Stimulated activated naive CD8-positive, alpha-beta T cell treated with anti-CD3 and anti-CD28 coated beads, Interleukin-15, Interleukin-2, amounts not matched to agents 100 ng/mL and 50 ng/mL, for 24 hours (primary cell): ENCODE results near the gene MAGI1.
"Not testable (repeated sequence)": the region's sequence is repeated elsewhere in the genome, so short reads cannot be mapped to it uniquely, and the experiment has no call there.

Experiments
- H3K27ac Mint-ChIP-seq: one replicate; pipeline ENCODE4 v1.8.0; 2021; ENCODE audit warnings: mild to moderate bottlenecking, mixed read lengths
- H3K27me3 Mint-ChIP-seq: one replicate; pipeline ENCODE4 v1.8.0; 2021; ENCODE audit warnings: mixed read lengths
- H3K36me3 Mint-ChIP-seq: one replicate; pipeline ENCODE4 v1.8.0; 2021; ENCODE audit warnings: low read depth, mixed read lengths
- H3K4me1 Mint-ChIP-seq: one replicate; pipeline ENCODE4 v1.8.0; 2021; ENCODE audit warnings: low read depth, mixed read lengths
- H3K4me3 Mint-ChIP-seq: one replicate; pipeline ENCODE4 v1.8.0; 2021; ENCODE audit warnings: mild to moderate bottlenecking, mixed read lengths
- H3K9me3 Mint-ChIP-seq: one replicate; pipeline ENCODE4 v1.8.0; 2021; ENCODE audit warnings: mixed read lengths

The MAGI1 gene

GRCh38 chr3:65569845-65570405 is 468.8 kb downstream of the MAGI1 start:
- Mint-ChIP-seq H3K36me3 (no peaks in the 10 kb centered on the region), H3K4me1 (no peaks in the 10 kb centered on the region), H3K27me3 (no peaks in the 10 kb centered on the region), H3K9me3 (peaks cover 5% of the 10 kb centered on the region), H3K4me3 (no peak overlapping the region), H3K27ac (no peak overlapping the region)

GRCh38 chr3:65569129-65569528 is 469.6 kb downstream of the MAGI1 start:
- no peaks in the 10 kb centered on the region for H3K36me3 Mint-ChIP-seq
- H3K4me1 Mint-ChIP-seq, result no peaks in the 10 kb centered on the region
- no peak overlapping the region for H3K27ac Mint-ChIP-seq
- no peaks in the 10 kb centered on the region for H3K27me3 Mint-ChIP-seq
- peaks cover 5% of the 10 kb centered on the region for H3K9me3 Mint-ChIP-seq
- H3K4me3 Mint-ChIP-seq, result no peak overlapping the region

GRCh38 chr3:65568497-65568896 is 470.2 kb downstream of the MAGI1 start:
- no peak overlapping the region for H3K27ac Mint-ChIP-seq
- no peaks in the 10 kb centered on the region for H3K36me3 Mint-ChIP-seq
- H3K4me3 Mint-ChIP-seq, result no peak overlapping the region
- no peaks in the 10 kb centered on the region for H3K27me3 Mint-ChIP-seq
- peaks cover 5% of the 10 kb centered on the region for H3K9me3 Mint-ChIP-seq
- H3K4me1 Mint-ChIP-seq, result no peaks in the 10 kb centered on the region

DNA sequence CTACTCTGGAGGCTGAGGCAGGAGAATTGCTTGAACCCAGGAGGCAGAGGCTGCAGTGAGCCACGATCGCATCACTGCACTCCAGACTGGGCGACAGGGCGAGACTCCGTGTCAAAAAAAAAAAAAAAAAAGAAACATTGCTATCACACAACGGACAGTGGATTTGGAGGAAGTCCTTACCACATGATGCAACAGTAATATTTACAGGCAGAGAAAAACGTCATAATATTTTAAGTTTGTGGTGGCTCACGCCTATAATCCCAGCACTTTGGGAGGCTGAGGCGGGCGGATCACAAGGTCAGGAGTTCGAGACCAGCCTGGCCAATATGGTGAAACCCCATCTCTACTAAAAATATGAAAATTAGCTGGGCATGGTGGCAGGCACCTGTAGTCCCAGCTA is 473.0 kb downstream of the MAGI1 start:
- not testable (repeated sequence) for H3K27ac Mint-ChIP-seq, H3K27me3 Mint-ChIP-seq, H3K9me3 Mint-ChIP-seq, H3K4me1 Mint-ChIP-seq, H3K36me3 Mint-ChIP-seq, H3K4me3 Mint-ChIP-seq

- peaks cover 5% of the 10 kb centered on the region for H3K9me3 Mint-ChIP-seq
- H3K4me3 Mint-ChIP-seq, result no peak overlapping the region
- no peaks in the 10 kb centered on the region for H3K27me3 Mint-ChIP-seq
- H3K4me1 Mint-ChIP-seq, result no peaks in the 10 kb centered on the region
- no peak overlapping the region for H3K27ac Mint-ChIP-seq
- H3K36me3 Mint-ChIP-seq, result no peaks in the 10 kb centered on the region
These were observed 474.2 kb downstream of the MAGI1 start for GRCh38 chr3:65564483-65564882.

- H3K27me3 Mint-ChIP-seq, result no peaks in the 10 kb centered on the region
- H3K4me1 Mint-ChIP-seq, result no peaks in the 10 kb centered on the region
- no peaks in the 10 kb centered on the region for H3K36me3 Mint-ChIP-seq
- H3K27ac Mint-ChIP-seq, result no peak overlapping the region
- peaks cover 3% of the 10 kb centered on the region for H3K9me3 Mint-ChIP-seq
- no peak overlapping the region for H3K4me3 Mint-ChIP-seq
These were observed 474.9 kb downstream of the MAGI1 start for GRCh38 chr3:65563861-65564260.

- H3K27me3 Mint-ChIP-seq, result no peaks in the 10 kb centered on the region
- H3K36me3 Mint-ChIP-seq, result no peaks in the 10 kb centered on the region
- no peaks in the 10 kb centered on the region for H3K9me3 Mint-ChIP-seq
- H3K4me3 Mint-ChIP-seq, result no peak overlapping the region
- H3K4me1 Mint-ChIP-seq, result no peaks in the 10 kb centered on the region
- H3K27ac Mint-ChIP-seq, result no peak overlapping the region
These were observed 476.3 kb downstream of the MAGI1 start for GRCh38 chr3:65562447-65562846.

- H3K36me3 Mint-ChIP-seq, result no peaks in the 10 kb centered on the region
- no peaks in the 10 kb centered on the region for H3K27me3 Mint-ChIP-seq
- H3K9me3 Mint-ChIP-seq, result peaks cover 3% of the 10 kb centered on the region
- H3K4me3 Mint-ChIP-seq, result no peak overlapping the region
- H3K4me1 Mint-ChIP-seq, result no peaks in the 10 kb centered on the region
- H3K27ac Mint-ChIP-seq, result no peak overlapping the region
These were observed 477.1 kb downstream of the MAGI1 start for GRCh38 chr3:65561617-65562016.

DNA sequence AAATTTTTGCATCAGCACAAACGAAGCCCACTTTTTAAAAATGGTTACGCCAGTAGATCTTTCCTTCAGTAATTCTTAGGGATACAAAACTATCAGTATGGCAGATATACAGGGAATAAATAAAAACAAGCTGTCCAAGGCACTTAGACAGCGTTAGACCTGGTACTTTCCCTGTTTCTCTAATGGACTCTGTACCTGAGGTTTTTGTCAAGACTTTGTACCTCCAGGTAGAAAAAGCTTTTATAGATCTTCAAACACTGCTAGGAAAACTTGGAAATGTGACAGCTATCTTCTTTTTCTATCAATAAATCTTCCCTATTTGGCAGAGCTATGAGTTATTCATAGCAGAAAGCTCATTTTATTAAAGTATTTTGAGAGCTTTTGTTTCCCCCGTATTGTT is 477.8 kb downstream of the MAGI1 start:
- Mint-ChIP-seq H3K4me3 (no peak overlapping the region), H3K27me3 (no peaks in the 10 kb centered on the region), H3K36me3 (no peaks in the 10 kb centered on the region), H3K9me3 (peaks cover 6% of the 10 kb centered on the region), H3K4me1 (no peaks in the 10 kb centered on the region), H3K27ac (no peak overlapping the region)

DNA sequence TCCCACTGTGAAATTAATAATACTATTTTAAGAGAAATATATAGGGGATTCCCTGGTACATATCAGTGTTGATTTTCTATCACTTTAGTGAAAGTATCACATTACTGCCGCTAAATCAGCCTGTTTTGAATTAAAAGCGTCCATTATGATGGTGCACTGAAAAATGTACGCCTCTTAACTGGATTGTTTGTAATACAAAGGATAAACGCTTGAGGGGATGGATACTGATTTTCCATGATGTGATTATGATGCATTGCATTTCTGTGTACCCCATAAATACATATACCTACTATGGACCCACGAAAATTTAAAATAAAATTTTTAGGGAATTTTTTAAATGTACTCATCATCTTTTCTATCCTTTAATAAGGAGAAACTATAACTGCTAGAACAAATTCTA is 478.6 kb downstream of the MAGI1 start:
- H3K27ac Mint-ChIP-seq, result no peak overlapping the region
- no peak overlapping the region for H3K4me3 Mint-ChIP-seq
- peaks cover 6% of the 10 kb centered on the region for H3K9me3 Mint-ChIP-seq
- H3K27me3 Mint-ChIP-seq, result no peaks in the 10 kb centered on the region
- H3K4me1 Mint-ChIP-seq, result no peaks in the 10 kb centered on the region
- H3K36me3 Mint-ChIP-seq, result no peaks in the 10 kb centered on the region

- Mint-ChIP-seq H3K4me1 (no peaks in the 10 kb centered on the region), H3K4me3 (no peak overlapping the region), H3K9me3 (peaks cover 6% of the 10 kb centered on the region)
These were observed 479.1 kb downstream of the MAGI1 start for GRCh38 chr3:65559643-65560042.

DNA sequence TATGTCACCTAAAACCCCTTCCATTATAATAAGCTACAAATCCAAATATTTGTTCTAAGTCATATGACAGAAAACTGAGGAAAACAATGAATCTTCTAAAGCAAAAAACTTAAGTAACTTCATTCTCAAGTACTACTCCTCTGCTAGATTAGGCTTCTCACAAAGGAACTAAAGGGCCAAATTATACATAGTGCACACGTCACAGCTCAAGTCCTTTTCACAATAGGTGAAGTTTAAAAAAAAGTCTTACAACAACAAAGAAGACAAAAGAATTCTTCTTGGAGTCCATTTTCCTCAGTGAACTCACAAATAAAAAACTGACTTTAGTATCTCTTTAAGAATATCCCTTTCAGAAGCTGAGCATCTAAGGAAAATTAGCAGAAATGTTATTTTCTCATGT is 479.9 kb downstream of the MAGI1 start:
- Mint-ChIP-seq H3K27ac (no peak overlapping the region), H3K9me3 (peaks cover 6% of the 10 kb centered on the region), H3K4me3 (no peak overlapping the region), H3K36me3 (no peaks in the 10 kb centered on the region), H3K4me1 (no peaks in the 10 kb centered on the region), H3K27me3 (no peaks in the 10 kb centered on the region)

More at GRCh38 chr3:65559643-65560042, 479.1 kb downstream of the MAGI1 start:
- Mint-ChIP-seq H3K36me3 (no peaks in the 10 kb centered on the region), H3K27me3 (no peaks in the 10 kb centered on the region), H3K27ac (no peak overlapping the region)

- Mint-ChIP-seq H3K4me1 (no peaks in the 10 kb centered on the region), H3K27ac (no peak overlapping the region), H3K36me3 (no peaks in the 10 kb centered on the region), H3K9me3 (peaks cover 6% of the 10 kb centered on the region), H3K27me3 (no peaks in the 10 kb centered on the region), H3K4me3 (no peak overlapping the region)
These were observed 480.7 kb downstream of the MAGI1 start for GRCh38 chr3:65557899-65558564.

DNA sequence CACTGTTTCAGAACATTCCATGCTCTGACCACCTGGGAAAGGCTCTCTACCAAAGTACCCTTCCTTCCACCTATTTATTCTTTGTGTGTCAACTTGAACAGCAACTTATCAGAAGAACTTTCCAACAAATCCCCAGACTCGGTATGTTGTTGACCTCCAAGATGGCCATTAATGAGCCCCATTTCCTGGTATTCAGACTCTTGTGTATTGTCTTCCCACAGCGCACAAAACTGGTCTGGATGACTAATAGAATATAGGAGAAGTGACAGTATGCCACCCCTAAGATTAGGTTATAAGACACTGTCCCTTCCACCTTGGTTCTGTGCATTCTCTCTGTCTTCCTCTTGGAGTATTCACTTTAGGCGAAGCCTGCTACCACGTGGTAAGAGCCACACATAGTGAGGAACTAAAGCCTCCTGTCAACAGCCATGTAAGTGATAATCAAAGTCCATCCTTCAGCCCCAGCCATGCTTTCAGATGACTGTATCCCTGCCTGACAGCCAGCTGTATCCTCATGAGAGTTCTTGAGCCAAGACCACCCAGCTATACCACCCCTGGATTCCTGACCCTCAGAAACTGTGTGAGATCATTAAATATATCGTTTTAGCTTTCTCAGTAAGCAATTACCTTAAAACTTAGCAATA is 481.7 kb downstream of the MAGI1 start:
- no peaks in the 10 kb centered on the region for H3K27me3 Mint-ChIP-seq
- no peaks in the 10 kb centered on the region for H3K4me1 Mint-ChIP-seq
- no peak overlapping the region for H3K27ac Mint-ChIP-seq
- no peaks in the 10 kb centered on the region for H3K36me3 Mint-ChIP-seq
- H3K4me3 Mint-ChIP-seq, result no peak overlapping the region
- H3K9me3 Mint-ChIP-seq, result peaks cover 6% of the 10 kb centered on the region

DNA sequence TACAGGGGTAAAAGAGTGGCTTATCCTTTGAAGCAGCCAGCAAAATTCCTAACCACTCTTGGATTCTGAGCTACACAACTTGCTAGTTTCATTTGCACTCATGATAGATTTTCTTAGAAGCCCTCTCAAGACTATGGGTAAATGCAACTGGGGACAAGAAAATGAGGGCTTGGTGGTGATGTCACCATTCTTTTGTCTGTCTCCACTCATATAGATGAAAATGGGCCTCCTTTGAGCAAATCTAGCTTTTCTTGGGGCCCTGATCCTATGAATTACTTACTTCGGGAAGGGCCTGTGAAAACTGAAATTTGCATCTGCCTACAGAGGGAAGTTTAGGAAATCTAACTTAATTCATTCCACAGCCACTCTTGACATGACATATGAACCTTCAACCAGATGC is 486.3 kb downstream of the MAGI1 start:
- Mint-ChIP-seq H3K9me3 (peaks cover 6% of the 10 kb centered on the region), H3K4me1 (no peaks in the 10 kb centered on the region), H3K36me3 (no peaks in the 10 kb centered on the region), H3K27ac (no peak overlapping the region), H3K4me3 (no peak overlapping the region), H3K27me3 (peaks cover 12% of the 10 kb centered on the region)

- H3K36me3 Mint-ChIP-seq, result no peaks in the 10 kb centered on the region
These were observed 486.8 kb downstream of the MAGI1 start for GRCh38 chr3:65551945-65552344.

More at GRCh38 chr3:65551945-65552344, 486.8 kb downstream of the MAGI1 start:
- H3K4me3 Mint-ChIP-seq, result no peak overlapping the region
- peaks cover 6% of the 10 kb centered on the region for H3K9me3 Mint-ChIP-seq
- peaks cover 13% of the 10 kb centered on the region for H3K27me3 Mint-ChIP-seq
- H3K27ac Mint-ChIP-seq, result no peak overlapping the region
- H3K4me1 Mint-ChIP-seq, result no peaks in the 10 kb centered on the region
